Adrenal gland (tissue), 5 donors: ENCODE data around the gene SRPK1.

ENCODE experiments used
- CTCF ChIP-seq, 6 experiments: fragments of 450-650 bp in 4 of 6; fragments of 200-600 bp in 2 of 6; sonication (generic) in 1 of 6; IDR thresholded peaks; 1 replicate in 5 of 6; 2 replicates in 1 of 6; pipeline versions ENCODE4 v1.5.1 to v1.8.0; 2016 to 2021; ENCODE audit warnings: antibody characterized with exemption in 6 of 6, mild to moderate bottlenecking in 2 of 6, moderate library complexity in 1 of 6
- POLR2A ChIP-seq, 2 donors: fragments of 450-650 bp; IDR thresholded peaks; one replicate each; pipeline ENCODE4 v1.6.1; 2017; ENCODE audit warnings: antibody characterized with exemption in 2 of 2, mild to moderate bottlenecking in 2 of 2, moderate library complexity in 1 of 2
- donor health status: DM: no; HTN: no; CAD: no.

DNA sequence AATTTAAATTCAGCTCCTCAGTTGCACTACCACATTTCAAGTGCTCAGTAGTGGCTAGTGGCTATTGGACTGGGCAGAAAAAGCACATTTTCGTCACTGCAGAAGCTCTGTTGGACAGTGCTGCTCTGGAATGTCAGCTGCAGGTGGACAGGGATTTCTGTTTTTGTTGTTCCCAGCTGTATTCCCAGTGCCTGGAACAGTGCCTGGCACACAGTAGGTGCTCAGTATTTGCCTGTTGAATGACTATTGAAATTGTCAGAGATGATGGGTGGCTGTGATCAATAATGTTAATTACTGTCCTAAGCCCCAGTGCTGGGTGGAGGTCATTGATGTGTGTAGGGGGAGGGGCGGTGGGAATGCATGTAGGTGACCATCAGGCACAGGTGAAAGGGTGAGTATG, 134.6 kb downstream of the SRPK1 start:
- TF ChIP-seq POLR2A (IDR thresholded peaks at IDR 0.05) (no peak), CTCF (IDR thresholded peaks at IDR 0.05) (no peak)
